Measurements from ENCODE around the gene CYTIP.
"Not testable (repeated sequence)": the region's sequence is repeated elsewhere in the genome, so short reads cannot be mapped to it uniquely, and the experiment has no call there.

CYTIP gene

DNA sequence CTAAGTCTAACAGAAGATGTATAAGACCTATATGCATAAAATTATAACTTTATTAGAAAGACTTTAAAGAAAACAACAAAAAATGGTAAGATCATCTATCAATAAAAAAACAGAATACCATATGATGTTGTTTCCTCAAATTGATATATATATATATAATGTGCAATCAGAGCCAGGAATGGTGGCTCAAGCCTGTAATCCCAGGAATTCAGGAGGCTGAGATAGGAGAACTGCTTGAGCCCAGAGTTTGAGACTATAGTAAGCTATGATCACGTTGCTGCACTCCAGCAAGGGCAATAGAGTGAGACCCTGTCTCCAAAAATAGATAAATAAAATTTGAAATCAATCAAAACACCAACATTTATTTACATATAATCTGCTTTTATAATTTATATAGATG lies 19.5 kb downstream of the CYTIP start:
- no peak for DNase-seq

- no peak for DNase-seq
Measured at GRCh38 chr2:157421964-157422363, 21.9 kb downstream of the CYTIP start.

- DNase-seq: peak; percentile 41 to 88 (median 66)
Measured at GRCh38 chr2:157421331-157421944, 22.5 kb downstream of the CYTIP start.

GRCh38 chr2:157420771-157421323 lies 23.0 kb downstream of the CYTIP start:
- peak; percentile 68 to 98 (median 89) for DNase-seq

DNA sequence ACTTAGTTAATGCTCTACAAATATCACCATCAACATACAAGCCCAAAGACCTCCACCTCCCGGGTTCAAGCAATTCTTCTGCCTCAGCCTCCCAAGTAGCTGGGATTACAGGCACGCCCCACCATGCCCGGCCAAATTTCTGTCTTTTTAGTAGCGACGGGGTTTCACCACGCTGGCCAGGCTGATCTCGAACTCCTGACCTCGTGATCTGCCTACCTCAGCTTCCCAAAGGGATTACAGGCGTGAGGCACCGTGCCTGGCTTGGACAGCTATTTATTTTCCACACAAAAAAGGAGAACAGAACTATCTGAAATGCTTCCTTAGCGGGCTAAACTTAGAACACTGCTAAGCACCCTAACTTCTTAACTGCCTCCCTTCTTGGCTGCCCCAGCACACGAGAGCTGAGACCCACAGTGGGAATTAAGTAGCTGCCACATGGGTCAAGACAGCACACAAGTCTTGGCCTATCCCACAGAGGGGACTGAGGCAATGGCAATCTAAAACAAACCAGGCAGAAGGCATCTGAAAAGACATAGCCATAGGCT lies 24.8 kb downstream of the CYTIP start:
- DNase-seq: peak; percentile 50 to 75 (median 70)

- peak in 3 of 4 experiments; percentile 21 to 68 (median 56) for DNase-seq
Measured at GRCh38 chr2:157418239-157418641, 25.6 kb downstream of the CYTIP start.

- DNase-seq: peak; percentile 65 to 85 (median 80)
Measured at GRCh38 chr2:157415591-157416101, 28.2 kb downstream of the CYTIP start.

- DNase-seq: no peak
Measured at GRCh38 chr2:157414050-157414449, 29.8 kb downstream of the CYTIP start.

- peak in 1 of 4 experiments; percentile 53 for DNase-seq
Measured at GRCh38 chr2:157413326-157414035, 30.4 kb downstream of the CYTIP start.

GRCh38 chr2:157411624-157412336 lies 32.1 kb downstream of the CYTIP start:
- DNase-seq: no peak

DNA sequence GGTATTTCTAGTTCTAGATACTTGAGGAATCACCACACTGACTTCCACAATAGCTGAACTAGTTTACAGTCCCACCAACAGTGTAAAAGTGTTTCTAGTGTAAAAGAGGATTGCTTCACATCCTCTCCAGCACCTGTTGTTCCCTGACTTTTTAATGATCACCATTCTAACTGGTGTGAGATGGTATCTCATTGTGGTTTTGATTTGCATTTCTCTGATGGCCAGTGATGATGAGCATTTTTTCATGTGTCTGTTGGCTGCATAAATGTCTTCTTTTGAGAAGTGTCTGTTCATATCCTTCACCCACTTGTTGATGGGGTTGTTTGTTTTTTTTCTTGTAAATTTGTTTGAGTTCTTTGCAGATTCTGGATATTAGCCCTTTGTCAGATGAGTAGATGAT lies 38.5 kb downstream of the CYTIP start:
- DNase-seq: not testable (repeated sequence)

DNA sequence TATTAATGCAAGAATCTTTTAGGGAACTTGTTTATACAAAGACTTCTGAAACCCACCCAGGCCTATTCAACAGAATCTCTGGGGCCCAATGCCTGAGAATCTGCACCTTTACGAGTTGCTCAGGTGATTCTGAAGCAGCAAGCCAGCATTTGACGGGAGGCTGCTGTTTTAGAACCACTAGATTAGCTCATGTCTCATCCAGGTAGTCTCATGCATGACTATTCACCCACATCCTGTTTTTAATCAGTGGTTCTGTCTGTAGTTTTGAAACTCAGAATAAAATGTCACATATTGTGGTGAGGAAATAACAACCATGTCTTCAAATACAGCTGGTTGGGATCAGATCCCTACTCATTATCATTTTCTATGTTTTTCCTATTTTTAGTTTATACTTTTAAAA lies 39.5 kb downstream of the CYTIP start:
- DNase-seq: peak in 3 of 4 experiments; percentile 6 to 36 (median 31)

- DNase-seq: not testable (repeated sequence)
Measured at GRCh38 chr2:157402801-157403485, 40.9 kb downstream of the CYTIP start.

DNA sequence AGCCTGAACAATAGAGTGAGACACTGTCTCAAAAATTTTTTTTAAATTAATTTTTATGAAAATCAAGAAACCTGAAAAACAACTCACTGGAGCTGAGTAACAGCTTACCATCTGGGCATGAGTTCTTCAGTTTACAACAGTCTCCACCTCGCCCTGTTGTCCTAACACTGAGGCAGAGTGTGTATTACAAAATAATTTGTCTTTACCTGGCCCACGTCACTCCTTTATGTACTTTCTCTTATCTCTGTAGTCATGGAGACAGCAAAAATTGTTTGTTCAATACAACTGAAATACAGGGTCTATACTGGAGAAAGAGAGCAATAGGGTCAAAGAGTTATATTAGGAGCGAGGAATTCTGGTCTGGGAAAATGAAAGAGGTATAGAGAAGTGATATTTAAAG lies 48.1 kb downstream of the CYTIP start:
- DNase-seq: no peak

DNA sequence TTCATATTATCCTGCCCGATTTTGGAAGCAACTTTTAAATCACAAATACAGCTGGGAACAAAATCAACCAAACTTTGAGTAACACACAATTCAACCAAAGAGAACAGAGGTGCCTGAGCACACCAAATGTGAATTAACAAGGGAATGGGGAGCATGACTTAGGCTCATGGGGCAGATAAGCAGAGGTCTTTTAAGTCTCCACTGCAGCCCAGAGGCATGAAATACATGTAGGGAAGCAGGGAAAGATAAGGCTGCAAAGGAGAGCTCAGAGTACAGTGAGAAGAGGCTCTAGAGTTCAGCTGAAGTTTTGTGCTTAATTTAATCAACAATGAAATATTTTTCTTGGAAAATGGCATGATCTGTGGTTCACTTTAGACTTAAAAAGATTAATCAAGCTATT lies 49.0 kb downstream of the CYTIP start:
- DNase-seq: no peak

GRCh38 chr2:157393348-157393747 lies 50.5 kb downstream of the CYTIP start:
- DNase-seq: no peak

- DNase-seq: no peak
Measured at GRCh38 chr2:157388827-157389226, 55.1 kb downstream of the CYTIP start.

GRCh38 chr2:157386747-157387146 lies 57.1 kb downstream of the CYTIP start:
- no peak for DNase-seq

GRCh38 chr2:157386247-157386646 lies 57.6 kb downstream of the CYTIP start:
- DNase-seq: no peak

DNA sequence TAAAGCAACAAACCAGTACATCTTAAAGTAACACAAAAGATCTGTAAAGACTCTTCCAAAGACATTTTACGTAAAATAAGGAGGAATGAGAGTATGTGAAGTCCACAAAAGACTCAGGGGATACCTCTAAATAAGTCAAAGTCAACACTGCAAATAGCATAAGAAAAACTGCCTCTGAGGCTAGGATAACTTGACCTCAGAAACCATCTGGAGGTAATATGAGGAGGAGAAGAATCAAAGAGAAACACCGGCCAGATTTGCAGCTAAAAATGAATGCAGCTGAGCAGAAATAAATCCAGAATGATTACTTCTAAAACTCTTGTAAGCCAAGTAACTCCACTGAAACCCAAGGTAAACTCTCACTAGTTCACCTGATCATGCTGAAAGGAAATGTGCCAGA lies 66.0 kb downstream of the CYTIP start:
- DNase-seq: no peak

DNA sequence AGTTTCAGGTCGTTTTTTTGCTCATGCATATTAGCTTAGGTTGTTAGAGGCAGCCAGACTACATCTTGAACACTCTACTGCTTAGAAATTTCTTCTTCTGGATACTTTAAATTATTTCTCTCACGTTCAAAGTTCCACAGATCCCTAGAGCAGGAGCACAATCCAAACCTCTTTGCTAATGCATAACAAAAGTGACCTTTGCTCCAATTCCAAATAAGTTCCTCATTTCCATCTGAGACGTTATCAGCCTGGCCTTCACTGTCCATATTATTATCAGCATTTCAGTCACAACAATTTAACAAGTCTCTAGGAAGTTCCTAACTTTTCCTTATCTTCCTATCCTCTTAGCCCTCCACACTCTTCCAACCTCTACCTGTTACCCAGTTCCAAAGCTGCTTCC lies 67.8 kb downstream of the CYTIP start:
- DNase-seq: peak in 2 of 4 experiments; percentile 15 to 30

DNA sequence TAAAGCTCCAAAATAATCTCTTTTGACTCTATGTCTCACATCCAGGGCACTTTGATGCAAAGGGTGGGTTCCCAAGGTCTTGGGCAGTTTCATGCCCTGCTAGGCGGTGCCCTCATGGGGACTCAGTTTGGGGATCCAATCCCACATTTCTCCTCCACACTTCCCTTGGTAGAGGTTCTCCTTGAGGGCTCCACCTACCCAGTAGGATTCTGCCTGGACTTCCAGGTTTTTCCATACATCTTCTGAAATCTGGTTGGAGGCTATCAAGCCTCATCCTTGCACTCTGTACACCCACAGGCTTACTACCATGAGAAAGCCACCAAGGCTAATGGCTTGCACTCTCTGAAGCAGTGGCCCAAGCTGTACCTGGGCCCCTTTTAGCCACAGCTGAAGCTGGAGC lies 68.5 kb downstream of the CYTIP start:
- no peak for DNase-seq
